GM20431 (cell line): Measurements from ENCODE around the gene ANKDD1A.

Source experiments
- in situ Hi-C: fragments of 300-500 bp; cut with MseI, MboI; formaldehyde crosslinking; loops from one replicate; pipeline ENCODE4 v1.15.0; 2020; ENCODE audit warnings: low sequenced_read_pairs; ENCODE audit not compliant: unreplicated experiment

The ANKDD1A gene

GRCh38 chr15:64911311-64912186 lies at the start of gene ANKDD1A:
TSS of gene ANKDD1A (plus strand) at chr15:64911902. CDS start at chr15:64911931, 29 bp downstream.
- in situ Hi-C loops: no loop called here

GRCh38 chr15:64861960-64862359 lies 49.7 kb upstream of the ANKDD1A start:
- in situ Hi-C loops: no loop called here

- in situ Hi-C loops: no loop called here
Observed at GRCh38 chr15:64862408-64862807, 49.3 kb upstream of the ANKDD1A start.

- in situ Hi-C loops: no loop called here
Observed at GRCh38 chr15:64864068-64864467, 47.6 kb upstream of the ANKDD1A start.

GRCh38 chr15:64865126-64865997 lies 46.3 kb upstream of the ANKDD1A start:
- in situ Hi-C loops: no loop called here

GRCh38 chr15:64865998-64866520 lies 45.6 kb upstream of the ANKDD1A start:
- in situ Hi-C loops: no loop called here

- in situ Hi-C loops: no loop called here
Observed at GRCh38 chr15:64869501-64869900, 42.2 kb upstream of the ANKDD1A start.

- in situ Hi-C loops: no loop called here
Observed at GRCh38 chr15:64870353-64870752, 41.3 kb upstream of the ANKDD1A start.

- in situ Hi-C loops: no loop called here
Observed at GRCh38 chr15:64875641-64876223, 36.0 kb upstream of the ANKDD1A start.

GRCh38 chr15:64877435-64877834 lies 34.3 kb upstream of the ANKDD1A start:
- in situ Hi-C loops: no loop called here

- in situ Hi-C loops: no loop called here
Observed at GRCh38 chr15:64878705-64879104, 33.0 kb upstream of the ANKDD1A start.

- in situ Hi-C loops: no loop called here
Observed at GRCh38 chr15:64883100-64883581, 28.6 kb upstream of the ANKDD1A start.

GRCh38 chr15:64883997-64884511 lies 27.6 kb upstream of the ANKDD1A start:
- in situ Hi-C loops: no loop called here

- in situ Hi-C loops: no loop called here
Observed at GRCh38 chr15:64884679-64885078, 27.0 kb upstream of the ANKDD1A start.

- in situ Hi-C loops: no loop called here
Observed at GRCh38 chr15:64888336-64888735, 23.4 kb upstream of the ANKDD1A start.

- in situ Hi-C loops: no loop called here
Observed at GRCh38 chr15:64891561-64891960, 20.1 kb upstream of the ANKDD1A start.

GRCh38 chr15:64892847-64893403 lies 18.8 kb upstream of the ANKDD1A start:
- in situ Hi-C loops: no loop called here

- in situ Hi-C loops: no loop called here
Observed at GRCh38 chr15:64893481-64894394, 18.0 kb upstream of the ANKDD1A start.
